ENCODE results near the gene MACROD2. TPM values are rescaled to one million over a fixed set of nuclear protein-coding genes. Genes with fewer than 3 reads are reported as not detected.

MACROD2 gene
- polyA plus RNA-seq, 4 donors: 1.00 to 4.8 (median 1.4) TPM

DNA sequence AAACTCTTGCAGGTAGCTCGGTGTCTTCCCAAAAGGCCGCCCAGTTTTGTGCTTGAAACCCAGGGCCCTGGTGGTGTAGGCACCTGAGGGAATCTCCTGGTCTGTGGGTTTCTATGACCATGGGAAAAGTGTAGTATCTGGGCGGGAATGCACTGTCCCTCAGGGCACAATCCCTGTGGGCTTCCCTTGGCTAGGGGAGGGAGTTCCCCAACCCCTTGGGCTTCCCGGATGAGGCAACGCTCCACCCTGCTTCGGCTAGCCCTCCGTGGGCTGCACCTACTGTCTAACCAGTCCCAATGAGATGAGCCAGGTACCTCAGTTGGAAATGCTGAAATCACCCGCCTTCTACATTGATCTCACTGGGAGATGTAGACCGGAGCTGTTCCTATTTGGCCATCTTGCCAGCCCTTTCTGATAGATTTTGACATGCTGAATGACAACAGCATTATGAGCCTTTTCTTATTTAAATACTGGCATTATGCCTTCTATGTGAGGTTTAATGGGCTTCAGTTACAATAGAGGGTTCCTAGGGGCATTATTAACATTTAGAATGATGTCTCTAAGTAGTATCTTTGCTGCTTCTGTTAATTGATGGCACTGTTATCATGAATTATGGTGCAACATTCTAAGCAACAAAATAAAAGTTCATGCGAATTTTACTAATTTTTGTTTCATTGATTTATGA is 475.8 kb downstream of the MACROD2 start:
- DNase-seq: no peak
- Histone ChIP-seq H3K27ac (ENCODE audit: low read depth in 1 of 3, low read length in 2 of 3) (no peak overlapping the region), H3K27me3 (ENCODE audit: control insufficient read depth in 3 of 3, insufficient read depth in 3 of 3, low read length in 3 of 3) (no peaks in the 10 kb centered on the region), H3K9me3 (ENCODE audit: control insufficient read depth in 2 of 2, insufficient read depth in 1 of 2, low read depth in 1 of 2, low read length in 1 of 2) (peaks cover 0 to 13% of the 10 kb centered on the region in 2 donors), H3K4me3 (ENCODE audit: low read depth in 1 of 3, low read length in 3 of 3) (no peak overlapping the region), H3K4me1 (ENCODE audit: control insufficient read depth in 3 of 3, insufficient read depth in 2 of 3, low read depth in 1 of 3, low read length in 2 of 3) (peaks cover 0 to 8% (median 3%) of the 10 kb centered on the region in 3 donors), H3K36me3 (ENCODE audit: control insufficient read depth in 3 of 3, insufficient read depth in 2 of 3, low read depth in 1 of 3, low read length in 3 of 3) (no peaks in the 10 kb centered on the region)
- FAIRE-seq: no peak
- 89 to 99% (median 92%) methylated on average over 10 of the region's 10 CpGs for WGBS, 3 donors

- no peaks in the 10 kb centered on the region for H3K36me3 ChIP-seq (ENCODE audit: control insufficient read depth in 3 of 3, insufficient read depth in 2 of 3, low read depth in 1 of 3, low read length in 3 of 3)
- no peak overlapping the region for H3K4me3 ChIP-seq (ENCODE audit: low read depth in 1 of 3, low read length in 3 of 3)
- FAIRE-seq (no peak), DNase-seq (no peak)
- no peaks in the 10 kb centered on the region for H3K9me3 ChIP-seq (ENCODE audit: control insufficient read depth in 2 of 2, insufficient read depth in 1 of 2, low read depth in 1 of 2, low read length in 1 of 2)
- no peaks in the 10 kb centered on the region for H3K27me3 ChIP-seq (ENCODE audit: control insufficient read depth in 3 of 3, insufficient read depth in 3 of 3, low read length in 3 of 3)
- 80 to 88% (median 86%) methylated on average over 3 of the region's 3 CpGs for WGBS, 3 donors
- H3K27ac ChIP-seq (ENCODE audit: low read depth in 1 of 3, low read length in 2 of 3): no peak overlapping the region
- H3K4me1 ChIP-seq (ENCODE audit: control insufficient read depth in 3 of 3, insufficient read depth in 2 of 3, low read depth in 1 of 3, low read length in 2 of 3): no peaks in the 10 kb centered on the region
Observed at GRCh38 chr20:14477125-14477524, 481.8 kb downstream of the MACROD2 start.

GRCh38 chr20:14478126-14478525 is 482.8 kb downstream of the MACROD2 start:
- Histone ChIP-seq H3K9me3 (ENCODE audit: control insufficient read depth in 2 of 2, insufficient read depth in 1 of 2, low read depth in 1 of 2, low read length in 1 of 2) (no peaks in the 10 kb centered on the region), H3K4me1 (ENCODE audit: control insufficient read depth in 3 of 3, insufficient read depth in 2 of 3, low read depth in 1 of 3, low read length in 2 of 3) (no peaks in the 10 kb centered on the region), H3K36me3 (ENCODE audit: control insufficient read depth in 3 of 3, insufficient read depth in 2 of 3, low read depth in 1 of 3, low read length in 3 of 3) (no peaks in the 10 kb centered on the region), H3K27me3 (ENCODE audit: control insufficient read depth in 3 of 3, insufficient read depth in 3 of 3, low read length in 3 of 3) (no peaks in the 10 kb centered on the region), H3K4me3 (ENCODE audit: low read depth in 1 of 3, low read length in 3 of 3) (no peak overlapping the region), H3K27ac (ENCODE audit: low read depth in 1 of 3, low read length in 2 of 3) (no peak overlapping the region)
- no peak for FAIRE-seq
- no peak for DNase-seq

DNA sequence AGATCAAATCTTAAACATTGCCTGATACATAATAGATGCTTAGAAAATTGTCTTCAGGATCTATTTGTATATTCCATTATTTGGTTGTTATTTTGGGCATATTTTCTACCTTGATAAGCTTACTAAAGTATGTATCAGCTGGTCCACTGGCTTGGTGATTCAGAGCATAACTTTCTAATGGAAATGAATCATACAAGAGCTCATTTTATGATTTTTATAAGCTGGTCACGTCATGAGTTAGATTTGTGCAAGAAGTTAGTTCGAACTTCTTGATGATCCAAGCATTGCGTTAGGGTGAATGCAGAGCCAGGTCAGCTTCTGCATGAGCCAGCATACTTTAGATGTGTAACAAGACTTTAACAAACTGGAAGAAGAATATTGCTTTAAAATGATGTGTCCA is 486.5 kb downstream of the MACROD2 start:
- no peak overlapping the region for H3K27ac ChIP-seq (ENCODE audit: low read depth in 1 of 3, low read length in 2 of 3)
- no peaks in the 10 kb centered on the region for H3K4me1 ChIP-seq (ENCODE audit: control insufficient read depth in 3 of 3, insufficient read depth in 2 of 3, low read depth in 1 of 3, low read length in 2 of 3)
- no peak overlapping the region for H3K4me3 ChIP-seq (ENCODE audit: low read depth in 1 of 3, low read length in 3 of 3)
- FAIRE-seq (no peak), DNase-seq (no peak)
- WGBS, 3 donors: 85 to 92% (median 90%) methylated on average over 3 of the region's 3 CpGs
- H3K27me3 ChIP-seq (ENCODE audit: control insufficient read depth in 3 of 3, insufficient read depth in 3 of 3, low read length in 3 of 3): no peaks in the 10 kb centered on the region
- H3K36me3 ChIP-seq (ENCODE audit: control insufficient read depth in 3 of 3, insufficient read depth in 2 of 3, low read depth in 1 of 3, low read length in 3 of 3): no peaks in the 10 kb centered on the region
- H3K9me3 ChIP-seq (ENCODE audit: control insufficient read depth in 2 of 2, insufficient read depth in 1 of 2, low read depth in 1 of 2, low read length in 1 of 2): peaks cover 0 to 4% of the 10 kb centered on the region in 2 donors

GRCh38 chr20:14488212-14488611 is 492.9 kb downstream of the MACROD2 start:
- DNase-seq (no peak), FAIRE-seq (no peak)
- no peaks in the 10 kb centered on the region for H3K27me3 ChIP-seq (ENCODE audit: control insufficient read depth in 3 of 3, insufficient read depth in 3 of 3, low read length in 3 of 3)
- H3K9me3 ChIP-seq (ENCODE audit: control insufficient read depth in 2 of 2, insufficient read depth in 1 of 2, low read depth in 1 of 2, low read length in 1 of 2): peaks cover 0 to 4% of the 10 kb centered on the region in 2 donors
- H3K4me3 ChIP-seq (ENCODE audit: low read depth in 1 of 3, low read length in 3 of 3): no peak overlapping the region
- no peaks in the 10 kb centered on the region for H3K36me3 ChIP-seq (ENCODE audit: control insufficient read depth in 3 of 3, insufficient read depth in 2 of 3, low read depth in 1 of 3, low read length in 3 of 3)
- no peak overlapping the region for H3K27ac ChIP-seq (ENCODE audit: low read depth in 1 of 3, low read length in 2 of 3)
- no peaks in the 10 kb centered on the region for H3K4me1 ChIP-seq (ENCODE audit: control insufficient read depth in 3 of 3, insufficient read depth in 2 of 3, low read depth in 1 of 3, low read length in 2 of 3)

DNA sequence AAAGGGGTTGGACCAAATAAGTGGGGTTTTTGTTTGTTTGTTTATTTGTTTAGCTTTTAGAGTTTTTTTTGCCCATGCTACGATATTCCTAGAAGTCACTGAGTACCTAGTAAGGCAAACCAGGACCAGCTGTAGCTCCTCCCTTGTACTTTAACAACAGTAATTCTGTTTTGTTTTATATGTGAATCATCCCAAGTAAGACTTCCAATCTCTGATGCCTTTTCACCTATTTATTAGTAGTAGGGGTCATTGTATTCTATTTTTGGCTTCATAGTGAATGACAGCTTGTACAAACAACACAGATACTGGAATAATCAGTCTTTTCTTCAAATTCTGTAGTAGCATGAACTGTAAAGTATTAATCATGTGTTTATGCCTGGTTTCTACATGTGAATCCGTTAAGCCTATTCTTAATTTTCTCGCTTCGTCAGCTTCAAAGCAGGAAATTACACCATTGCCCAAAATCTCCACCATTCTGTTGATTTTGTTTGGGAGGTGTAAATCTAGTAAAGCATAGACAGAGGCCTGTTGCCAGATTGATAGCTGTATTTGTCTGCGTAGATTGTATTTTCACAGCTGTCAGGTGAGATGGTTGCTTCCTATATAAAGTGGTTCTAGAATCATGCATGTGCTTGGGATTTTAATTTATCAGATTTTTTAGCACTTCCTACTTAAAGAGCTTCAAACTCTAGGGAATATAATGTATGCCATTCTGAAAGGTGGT is 493.6 kb downstream of the MACROD2 start:
- whole genome bisulfite sequencing, 3 donors: 71 to 90% (median 77%) methylated on average over 5 of the region's 5 CpGs
- Histone ChIP-seq H3K9me3 (ENCODE audit: control insufficient read depth in 2 of 2, insufficient read depth in 1 of 2, low read depth in 1 of 2, low read length in 1 of 2) (peaks cover 0 to 4% of the 10 kb centered on the region in 2 donors), H3K27ac (ENCODE audit: low read depth in 1 of 3, low read length in 2 of 3) (no peak overlapping the region), H3K27me3 (ENCODE audit: control insufficient read depth in 3 of 3, insufficient read depth in 3 of 3, low read length in 3 of 3) (no peaks in the 10 kb centered on the region), H3K4me3 (ENCODE audit: low read depth in 1 of 3, low read length in 3 of 3) (no peak overlapping the region), H3K36me3 (ENCODE audit: control insufficient read depth in 3 of 3, insufficient read depth in 2 of 3, low read depth in 1 of 3, low read length in 3 of 3) (no peaks in the 10 kb centered on the region), H3K4me1 (ENCODE audit: control insufficient read depth in 3 of 3, insufficient read depth in 2 of 3, low read depth in 1 of 3, low read length in 2 of 3) (no peaks in the 10 kb centered on the region)
- DNase-seq (no peak), FAIRE-seq (no peak)

DNA sequence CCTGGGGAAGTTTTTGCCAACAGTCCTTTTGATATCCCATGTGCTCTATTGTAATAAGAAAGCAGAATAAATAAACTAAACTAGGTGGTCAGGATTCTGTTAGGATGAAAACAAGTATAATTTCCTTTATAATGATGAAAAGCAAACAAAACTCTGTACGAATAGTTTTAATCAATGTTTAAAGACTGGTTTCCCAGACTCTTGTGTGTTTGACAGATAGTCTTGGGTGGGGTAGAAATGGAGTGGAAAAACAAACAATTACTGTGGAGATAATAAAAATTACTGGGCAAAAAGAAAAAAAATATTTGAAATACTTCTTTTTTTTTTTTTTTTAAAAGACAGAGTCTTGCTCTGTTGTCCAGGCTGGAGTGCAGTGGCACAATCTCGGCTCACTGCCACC is 494.2 kb downstream of the MACROD2 start:
- H3K4me1 ChIP-seq (ENCODE audit: control insufficient read depth in 3 of 3, insufficient read depth in 2 of 3, low read depth in 1 of 3, low read length in 2 of 3): no peaks in the 10 kb centered on the region
- no peak overlapping the region for H3K27ac ChIP-seq (ENCODE audit: low read depth in 1 of 3, low read length in 2 of 3)
- H3K4me3 ChIP-seq (ENCODE audit: low read depth in 1 of 3, low read length in 3 of 3): no peak overlapping the region
- no peaks in the 10 kb centered on the region for H3K27me3 ChIP-seq (ENCODE audit: control insufficient read depth in 3 of 3, insufficient read depth in 3 of 3, low read length in 3 of 3)
- 42 to 47% (median 47%) methylated on average over 2 of the region's 2 CpGs for WGBS, 3 donors
- FAIRE-seq (no peak), DNase-seq (peak in 1 of 2 donors; percentile 4)
- H3K36me3 ChIP-seq (ENCODE audit: control insufficient read depth in 3 of 3, insufficient read depth in 2 of 3, low read depth in 1 of 3, low read length in 3 of 3): no peaks in the 10 kb centered on the region
- peaks cover 0 to 4% of the 10 kb centered on the region in 2 donors for H3K9me3 ChIP-seq (ENCODE audit: control insufficient read depth in 2 of 2, insufficient read depth in 1 of 2, low read depth in 1 of 2, low read length in 1 of 2)

- Histone ChIP-seq H3K9me3 (ENCODE audit: control insufficient read depth in 2 of 2, insufficient read depth in 1 of 2, low read depth in 1 of 2, low read length in 1 of 2) (no peaks in the 10 kb centered on the region), H3K4me3 (ENCODE audit: low read depth in 1 of 3, low read length in 3 of 3) (no peak overlapping the region), H3K27me3 (ENCODE audit: control insufficient read depth in 3 of 3, insufficient read depth in 3 of 3, low read length in 3 of 3) (no peaks in the 10 kb centered on the region), H3K4me1 (ENCODE audit: control insufficient read depth in 3 of 3, insufficient read depth in 2 of 3, low read depth in 1 of 3, low read length in 2 of 3) (no peaks in the 10 kb centered on the region), H3K27ac (ENCODE audit: low read depth in 1 of 3, low read length in 2 of 3) (no peak overlapping the region), H3K36me3 (ENCODE audit: control insufficient read depth in 3 of 3, insufficient read depth in 2 of 3, low read depth in 1 of 3, low read length in 3 of 3) (no peaks in the 10 kb centered on the region)
- 96 to 100% (median 98%) methylated on average over 1 of the region's 1 CpG for WGBS, 3 donors
- DNase-seq (no peak), FAIRE-seq (no peak)
Observed at GRCh38 chr20:14491436-14491835, 496.1 kb downstream of the MACROD2 start.
